ENCODE data around the gene ADD3. TPM values are rescaled to one million over a fixed set of nuclear protein-coding genes. Genes with fewer than 3 reads are reported as not detected.

Gene ADD3
- total and polyA plus RNA-seq, 11 donors: 28.8 to 659 (median 97.1) TPM

DNA sequence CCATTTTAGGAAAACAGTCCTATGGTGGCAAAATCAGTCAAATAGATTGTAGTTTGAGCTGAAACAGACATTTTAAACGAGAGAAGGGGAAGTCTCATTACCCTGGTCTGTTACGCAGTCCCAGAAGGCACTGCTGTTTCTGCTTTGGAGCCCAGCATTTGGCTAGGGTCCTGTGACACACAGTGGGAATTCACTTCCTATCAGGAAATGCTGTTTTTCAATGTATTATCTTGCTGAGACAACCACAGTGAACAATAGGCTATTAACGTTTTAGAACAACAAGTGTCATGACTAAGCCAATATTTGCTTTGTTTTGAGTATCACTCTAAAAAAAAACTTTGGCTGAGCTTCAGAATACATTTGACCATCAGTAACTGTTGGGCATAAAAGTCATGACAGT lies 74.1 kb downstream of the ADD3 start:
- Histone ChIP-seq H3K27me3 (no peaks in the 10 kb centered on the region), H3K27ac (peak overlapping the region in 11 of 12 donors; percentile 35 to 83 (median 60)), H3K4me1 (peaks cover 15 to 89% (median 64%) of the 10 kb centered on the region in 12 donors), H3K9me3 (no peaks in the 10 kb centered on the region), H3K4me3 (no peak overlapping the region), H3K36me3 (no peaks in the 10 kb centered on the region)
- 19 to 24% (median 23%) methylated on average over 3 of the region's 3 CpGs for WGBS, 4 donors
- intact Hi-C loops (cut with DNase I): loop anchor here in 1 of 10 donors (2.0 kb wide), 1 partner anchor 129 kb away; no protein-coding TSS in a partner anchor
- TF ChIP-seq POLR2A (IDR thresholded peaks at IDR 0.05): no peak
- TF ChIP-seq, protein P1, sequence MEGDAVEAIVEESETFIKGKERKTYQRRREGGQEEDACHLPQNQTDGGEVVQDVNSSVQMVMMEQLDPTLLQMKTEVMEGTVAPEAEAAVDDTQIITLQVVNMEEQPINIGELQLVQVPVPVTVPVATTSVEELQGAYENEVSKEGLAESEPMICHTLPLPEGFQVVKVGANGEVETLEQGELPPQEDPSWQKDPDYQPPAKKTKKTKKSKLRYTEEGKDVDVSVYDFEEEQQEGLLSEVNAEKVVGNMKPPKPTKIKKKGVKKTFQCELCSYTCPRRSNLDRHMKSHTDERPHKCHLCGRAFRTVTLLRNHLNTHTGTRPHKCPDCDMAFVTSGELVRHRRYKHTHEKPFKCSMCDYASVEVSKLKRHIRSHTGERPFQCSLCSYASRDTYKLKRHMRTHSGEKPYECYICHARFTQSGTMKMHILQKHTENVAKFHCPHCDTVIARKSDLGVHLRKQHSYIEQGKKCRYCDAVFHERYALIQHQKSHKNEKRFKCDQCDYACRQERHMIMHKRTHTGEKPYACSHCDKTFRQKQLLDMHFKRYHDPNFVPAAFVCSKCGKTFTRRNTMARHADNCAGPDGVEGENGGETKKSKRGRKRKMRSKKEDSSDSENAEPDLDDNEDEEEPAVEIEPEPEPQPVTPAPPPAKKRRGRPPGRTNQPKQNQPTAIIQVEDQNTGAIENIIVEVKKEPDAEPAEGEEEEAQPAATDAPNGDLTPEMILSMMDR (IDR thresholded peaks at IDR 0.05): no peak
- peak in 3 of 5 donors; percentile 30 to 63 (median 36) for DNase-seq
- peak; percentile 42 to 85 (median 72) for ATAC-seq

DNA sequence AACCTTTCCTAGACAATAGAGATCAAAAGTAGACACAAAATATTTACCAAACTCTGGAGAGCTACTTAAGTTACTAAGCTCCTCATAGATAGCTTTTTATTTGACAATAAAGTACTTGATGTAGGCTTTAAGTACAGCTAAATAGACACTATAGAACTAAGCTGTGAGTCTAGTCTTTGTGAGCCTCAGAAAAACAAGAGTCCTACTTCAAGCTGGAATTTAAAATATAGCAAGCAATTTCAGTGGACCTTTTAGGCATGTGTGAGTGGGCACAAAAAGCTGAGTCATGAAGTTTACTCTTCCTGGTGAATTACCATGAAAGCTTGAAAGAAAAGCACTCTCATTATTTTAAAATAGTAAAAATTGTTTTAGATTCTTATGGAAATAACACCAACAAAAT lies 76.1 kb downstream of the ADD3 start:
- Histone ChIP-seq H3K27ac (peak overlapping the region in 7 of 12 donors; percentile 8 to 83 (median 15)), H3K4me1 (peaks cover 15 to 81% (median 55%) of the 10 kb centered on the region in 12 donors), H3K4me3 (no peak overlapping the region), H3K9me3 (no peaks in the 10 kb centered on the region), H3K36me3 (no peaks in the 10 kb centered on the region), H3K27me3 (no peaks in the 10 kb centered on the region)
- no peak for DNase-seq
- no peak for ATAC-seq
- TF ChIP-seq, protein P1 (IDR thresholded peaks at IDR 0.05): no peak
- intact Hi-C loops (cut with DNase I): loop anchor here in 1 of 10 donors (2.0 kb wide), 1 partner anchor 127 kb away; no protein-coding TSS in a partner anchor

DNA sequence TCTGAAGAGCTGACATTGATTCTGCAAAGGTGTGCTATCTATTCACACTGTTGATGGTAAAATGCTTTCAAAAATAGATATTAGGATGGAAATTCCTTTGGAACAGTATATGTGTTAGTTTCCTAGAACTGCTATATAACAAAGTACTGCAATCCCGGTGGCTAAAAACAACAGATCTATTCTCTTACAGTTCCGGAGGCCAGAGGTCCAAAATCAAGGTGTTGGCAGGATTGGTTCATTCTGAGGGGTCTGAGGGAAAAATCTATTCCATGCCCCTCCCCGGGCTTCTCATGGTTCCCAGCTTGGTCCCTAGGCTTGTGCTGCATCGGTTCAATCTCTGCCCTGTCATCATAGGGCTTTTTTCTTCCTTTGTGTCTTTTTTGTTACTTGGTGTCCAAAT lies 79.9 kb downstream of the ADD3 start:
- intact Hi-C loops (cut with DNase I): no loop called here
- Histone ChIP-seq H3K4me3 (no peak overlapping the region), H3K27me3 (no peaks in the 10 kb centered on the region), H3K4me1 (peaks cover 2 to 68% (median 27%) of the 10 kb centered on the region in 12 donors), H3K36me3 (no peaks in the 10 kb centered on the region), H3K9me3 (no peaks in the 10 kb centered on the region), H3K27ac (peak overlapping the region in 4 of 12 donors; percentile 2 to 77 (median 11))
- ATAC-seq (no peak), DNase-seq (no peak)
- TF ChIP-seq, protein P1 (IDR thresholded peaks at IDR 0.05): no peak
- no peak for TF ChIP-seq POLR2A (IDR thresholded peaks at IDR 0.05)
- 86 to 92% (median 87%) methylated on average over 4 of the region's 4 CpGs for WGBS, 4 donors

- ATAC-seq (no peak), DNase-seq (no peak)
- Histone ChIP-seq H3K36me3 (no peaks in the 10 kb centered on the region), H3K4me1 (peaks cover 2 to 59% (median 20%) of the 10 kb centered on the region in 12 donors), H3K27ac (peak overlapping the region in 3 of 12 donors; percentile 2 to 34 (median 16)), H3K27me3 (no peaks in the 10 kb centered on the region), H3K4me3 (no peak overlapping the region), H3K9me3 (no peaks in the 10 kb centered on the region)
- WGBS, 4 donors: 58 to 64% (median 59%) methylated on average over 4 of the region's 4 CpGs
- intact Hi-C loops (cut with DNase I): no loop called here
- no peak for TF ChIP-seq POLR2A (IDR thresholded peaks at IDR 0.05)
- TF ChIP-seq, protein P1 (IDR thresholded peaks at IDR 0.05): no peak
Measured at GRCh38 chr10:110088367-110089104, 80.8 kb downstream of the ADD3 start.

Measured in heart left ventricle (tissue), 16 donors.